HL-60/S4 treated with phorbol 12-myristate 13-acetate at 8.2 ng/mL for 4 days and 3 days (cell line): ENCODE measurements around the gene SH3RF3.

ENCODE experiments used
- in situ Hi-C: fragments of 300-500 bp; cut with MboI; formaldehyde crosslinking; loops from 2 replicates; pipeline ENCODE4 v1.15.0; 2022; ENCODE audit warnings: low sequenced_read_pairs

The SH3RF3 gene

GRCh38 chr2:109341355-109342255, 212.6 kb downstream of the SH3RF3 start:
- in situ Hi-C loops = no loop called here

- in situ Hi-C loops = no loop called here
Observed at GRCh38 chr2:109342256-109342850, 213.3 kb downstream of the SH3RF3 start.

- in situ Hi-C loops = no loop called here
Observed at GRCh38 chr2:109342930-109343329, 213.9 kb downstream of the SH3RF3 start.

- in situ Hi-C loops = no loop called here
Observed at GRCh38 chr2:109343460-109343859, 214.5 kb downstream of the SH3RF3 start.

- in situ Hi-C loops = no loop called here
Observed at GRCh38 chr2:109344270-109344805, 215.3 kb downstream of the SH3RF3 start.

- in situ Hi-C loops = no loop called here
Observed at GRCh38 chr2:109345091-109345490, 216.1 kb downstream of the SH3RF3 start.

GRCh38 chr2:109345653-109346480, 216.9 kb downstream of the SH3RF3 start:
- in situ Hi-C loops = no loop called here

GRCh38 chr2:109346601-109347228, 217.7 kb downstream of the SH3RF3 start:
- in situ Hi-C loops = no loop called here

GRCh38 chr2:109347626-109348025, 218.6 kb downstream of the SH3RF3 start:
- in situ Hi-C loops = no loop called here

GRCh38 chr2:109348190-109348589, 219.2 kb downstream of the SH3RF3 start:
- in situ Hi-C loops = no loop called here

- in situ Hi-C loops = no loop called here
Observed at GRCh38 chr2:109348671-109349502, 219.9 kb downstream of the SH3RF3 start.

- in situ Hi-C loops = no loop called here
Observed at GRCh38 chr2:109349503-109350465, 220.8 kb downstream of the SH3RF3 start.

- in situ Hi-C loops = no loop called here
Observed at GRCh38 chr2:109350526-109350925, 221.5 kb downstream of the SH3RF3 start.

GRCh38 chr2:109351164-109351756, 222.3 kb downstream of the SH3RF3 start:
- in situ Hi-C loops = no loop called here

GRCh38 chr2:109352056-109352897, 223.3 kb downstream of the SH3RF3 start:
- in situ Hi-C loops = no loop called here

- in situ Hi-C loops = no loop called here
Observed at GRCh38 chr2:109352898-109353689, 224.1 kb downstream of the SH3RF3 start.
